SK-N-SH treated with all-trans-retinoic acid at 6 μM for 48 hours (cell line): ENCODE measurements around the gene GALT.

Source experiments
- ATAC-seq: fragments of 200-7000 bp; cut with Tn5 transposase; 3 replicates; pipeline ENCODE4 v1.9.1; 2020; ENCODE audit warnings: mild to moderate bottlenecking, moderate library complexity
- ARNTL ChIP-seq: fragments of 450-650 bp; formaldehyde crosslinking; IDR thresholded peaks from 2 replicates; pipeline ENCODE4 v1.5.0; 2020; ENCODE audit warnings: low read depth, mild to moderate bottlenecking, moderate library complexity, borderline replicate concordance
- CREB5 ChIP-seq: fragments of 250-450 bp; sonication (Bioruptor Pico); IDR thresholded peaks from 2 replicates; pipeline ENCODE4 v1.5.1; 2020; ENCODE audit warnings: low read depth, mild to moderate bottlenecking, moderate library complexity
- CSDC2 ChIP-seq: fragments of 250-450 bp; sonication (Bioruptor Pico); IDR thresholded peaks from 2 replicates; pipeline ENCODE4 v1.5.0; 2020; ENCODE audit warnings: mild to moderate bottlenecking, moderate library complexity
- CSRNP3 ChIP-seq: fragments of 250-450 bp; sonication (Bioruptor Pico); IDR thresholded peaks from 2 replicates; pipeline ENCODE4 v1.5.1; 2021; ENCODE audit warnings: mild to moderate bottlenecking, moderate library complexity
- ESRRG ChIP-seq: fragments of 250-450 bp; sonication (Bioruptor Pico); IDR thresholded peaks from 2 replicates; pipeline ENCODE4 v1.6.1; 2021; ENCODE audit warnings: mild to moderate bottlenecking
- ISL1 ChIP-seq: fragments of 250-450 bp; sonication (Bioruptor Pico); IDR thresholded peaks from 2 replicates; pipeline ENCODE4 v2.1.2; 2022; ENCODE audit warnings: mild to moderate bottlenecking, moderate library complexity
- OSR1 ChIP-seq: fragments of 250-450 bp; sonication (Bioruptor Pico); IDR thresholded peaks from 2 replicates; pipeline ENCODE4 v1.8.0; 2022; ENCODE audit warnings: moderate library complexity, mild to moderate bottlenecking, inconsistent platforms
- PATZ1 ChIP-seq: fragments of 250-450 bp; sonication (Bioruptor Pico); IDR thresholded peaks from 2 replicates; pipeline ENCODE4 v1.8.0; 2020; ENCODE audit warnings: mild to moderate bottlenecking, moderate library complexity, borderline replicate concordance
- POU6F1 ChIP-seq: fragments of 250-450 bp; sonication (Bioruptor Pico); IDR thresholded peaks from 2 replicates; pipeline ENCODE4 v1.8.0; 2021; ENCODE audit warnings: low read depth, mild to moderate bottlenecking, moderate library complexity, borderline replicate concordance
- PPARA ChIP-seq: fragments of 250-450 bp; sonication (Bioruptor Pico); IDR thresholded peaks from 2 replicates; pipeline ENCODE4 v1.5.0; 2020; ENCODE audit warnings: mild to moderate bottlenecking, borderline replicate concordance
- SNAI2 ChIP-seq: fragments of 250-450 bp; sonication (Bioruptor Pico); IDR thresholded peaks from 2 replicates; pipeline ENCODE4 v1.5.0; 2020; ENCODE audit warnings: mild to moderate bottlenecking, moderate library complexity
- TCF4 ChIP-seq: fragments of 250-450 bp; sonication (Bioruptor Pico); IDR thresholded peaks from 2 replicates; pipeline ENCODE4 v1.8.0; 2021; ENCODE audit warnings: mild to moderate bottlenecking, moderate library complexity, borderline replicate concordance
- TOX ChIP-seq: fragments of 250-450 bp; sonication (Bioruptor Pico); IDR thresholded peaks from 2 replicates; pipeline ENCODE4 v1.8.0; 2021; ENCODE audit warnings: mild to moderate bottlenecking, moderate library complexity, borderline replicate concordance
- TSHZ2 ChIP-seq: fragments of 250-450 bp; sonication (Bioruptor Pico); IDR thresholded peaks from 2 replicates; pipeline ENCODE4 v1.5.0; 2020; ENCODE audit warnings: mild to moderate bottlenecking, moderate library complexity
- ZNF565 ChIP-seq: fragments of 450-650 bp; formaldehyde crosslinking; conservative IDR thresholded peaks from 2 replicates; pipeline ENCODE4 v1.5.0; 2020; ENCODE audit warnings: low read depth, mild to moderate bottlenecking, moderate library complexity
- ZNF70 ChIP-seq: fragments of 450-650 bp; formaldehyde crosslinking; IDR thresholded peaks from 2 replicates; pipeline ENCODE4 v1.5.0; 2020; ENCODE audit warnings: mild to moderate bottlenecking, moderate library complexity

Gene GALT

GRCh38 chr9:34612788-34613390 is 33.6 kb upstream of the GALT start:
- TF ChIP-seq ESRRG (CRISPR knock-in tag): no peak
- TF ChIP-seq ZNF70: no peak
- TF ChIP-seq CSRNP3 (CRISPR knock-in tag): no peak
- TF ChIP-seq ARNTL (CRISPR knock-in tag): no peak
- TF ChIP-seq POU6F1: no peak
- no peak for TF ChIP-seq PPARA (CRISPR knock-in tag)
- no peak for TF ChIP-seq CSDC2 (CRISPR knock-in tag)
- TF ChIP-seq TSHZ2 (CRISPR knock-in tag): no peak
- TF ChIP-seq TOX: no peak
- no peak for TF ChIP-seq SNAI2 (CRISPR knock-in tag)
- no peak for TF ChIP-seq PATZ1 (CRISPR knock-in tag)
- no peak for TF ChIP-seq ISL1 (CRISPR knock-in tag)
- TF ChIP-seq ZNF565 (CRISPR knock-in tag): no peak
- no peak for TF ChIP-seq CREB5 (CRISPR knock-in tag)
- TF ChIP-seq OSR1: no peak
- peak; percentile 84 for ATAC-seq

GRCh38 chr9:34615132-34615531 is 31.3 kb upstream of the GALT start:
- no peak for ATAC-seq

More at GRCh38 chr9:34615132-34615531, 31.3 kb upstream of the GALT start:
- peak; percentile 59; the same call in 1 of the 2 replicates for TF ChIP-seq TSHZ2 (CRISPR knock-in tag)
- no peak for TF ChIP-seq CSDC2 (CRISPR knock-in tag)
- TF ChIP-seq CREB5 (CRISPR knock-in tag): no peak
- TF ChIP-seq TCF4 (CRISPR knock-in tag): peak; percentile 72; the same call in 1 of the 2 replicates
